ENCODE measurements around the gene ADH4. TPM values are rescaled to one million over a fixed set of nuclear protein-coding genes. Genes with fewer than 3 reads are reported as not detected.

ADH4 gene
- total and polyA plus RNA-seq, 9 of the 15 experiments (the other 6 are each of a cell fraction or from before 2014, with no cell fraction given), result not detected

DNA sequence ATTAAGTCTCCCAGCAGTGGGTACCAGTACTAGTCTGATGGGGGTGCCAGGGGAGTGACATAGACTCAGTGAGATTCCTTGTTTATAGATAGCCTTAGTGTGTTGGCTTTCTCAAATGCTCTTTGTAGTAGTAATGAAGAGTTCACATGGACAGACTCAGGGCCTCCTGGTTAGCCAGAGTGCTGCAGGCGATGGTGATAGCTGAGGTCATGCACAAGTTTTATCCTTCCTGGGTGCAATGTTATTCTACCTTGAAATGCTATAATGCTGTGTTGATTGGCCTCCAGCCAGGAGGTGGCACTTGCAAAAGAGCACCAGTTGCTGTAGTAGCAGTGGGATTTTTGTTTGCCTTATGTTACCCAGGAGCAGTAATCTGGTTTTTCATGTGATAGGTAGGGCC, 35.5 kb upstream of the ADH4 start:
- Histone ChIP-seq H3K9me3 (replicated peaks; ENCODE audit: control insufficient read depth, insufficient read depth, low read depth, low read length) (no peaks in the 10 kb centered on the region), H3K27ac (ENCODE audit: extremely low read depth, low read depth, low read length) (no peak overlapping the region), H3K4me1 (replicated peaks in 1 of 2; ENCODE audit: control insufficient read depth in 2 of 2, insufficient read depth in 2 of 2, low read length in 2 of 2) (no peaks in the 10 kb centered on the region), H3K27me3 (ENCODE audit: control insufficient read depth in 2 of 2, insufficient read depth in 2 of 2, low read length in 2 of 2) (no peaks in the 10 kb centered on the region), H3K9ac (ENCODE audit: insufficient read depth in 1 of 2, low read depth in 2 of 2, low read length in 2 of 2) (no peak overlapping the region), H2AFZ (ENCODE audit: low read depth, low read length) (no peak overlapping the region), H3K4me3 (no peak overlapping the region), H3K36me3 (ENCODE audit: control insufficient read depth, insufficient read depth, low read length) (no peaks in the 10 kb centered on the region), H3K9me1 (ENCODE audit: control insufficient read depth, insufficient read depth, low read length) (no peaks in the 10 kb centered on the region), H4K20me1 (replicated peaks; ENCODE audit: control insufficient read depth, insufficient read depth, low read length) (no peaks in the 10 kb centered on the region), H3K4me2 (ENCODE audit: insufficient read depth, low read length) (no peak overlapping the region), H3K79me2 (ENCODE audit: control insufficient read depth, insufficient read depth, low read length) (no peaks in the 10 kb centered on the region)
- in situ Hi-C loops (cut with MboI), result no loop called here
- no TSS peak for BruUV-seq (replicated peaks)
- ChIA-PET CTCF (ENCODE audit: low intra/inter-chr PET ratio) (no interaction called here), POLR2A (no interaction called here)
- 0% methylated on average over 1 of the region's 1 CpG for WGBS (ENCODE audit: insufficient coverage, low coverage, missing lambda C conversion rate)
- no peak for ATAC-seq
- TF ChIP-seq CREB3 (tag; conservative IDR thresholded peaks at IDR 0.05; ENCODE audit: low read depth) (no peak), NR2C2 (CRISPR knock-in tag; IDR thresholded peaks at IDR 0.05) (no peak), NR2C2 (tag; IDR thresholded peaks at IDR 0.05) (no peak), TAF7 (tag; IDR thresholded peaks at IDR 0.05) (no peak), ELF4 (CRISPR knock-in tag; IDR thresholded peaks at IDR 0.05) (no peak), THRB (CRISPR knock-in tag; conservative IDR thresholded peaks at IDR 0.05) (no peak), ZC3H8 (IDR thresholded peaks at IDR 0.05) (no peak), JUNB (CRISPR knock-in tag; conservative IDR thresholded peaks at IDR 0.05) (no peak), ZBTB8A (IDR thresholded peaks at IDR 0.05; ENCODE audit: partially characterized antibody) (no peak), STAG1 (CRISPR knock-in tag; IDR thresholded peaks at IDR 0.05; ENCODE audit: borderline replicate concordance) (no peak), MAX (CRISPR knock-in tag; IDR thresholded peaks at IDR 0.05) (no peak), MEIS2 (IDR thresholded peaks at IDR 0.05; ENCODE audit: partially characterized antibody) (no peak), TFAM (CRISPR knock-in tag; conservative IDR thresholded peaks at IDR 0.05) (no peak), MITF (IDR thresholded peaks at IDR 0.05) (no peak), TBP (optimal IDR thresholded peaks at IDR 0.05; ENCODE audit: low read depth, low read length) (no peak)
- no peak for FAIRE-seq
- DNase-seq (ENCODE audit: extremely low read depth in 1 of 4, low spot score in 3 of 4), result no peak
- intact Hi-C loops (cut with micrococcal nuclease), result no loop called here

Data from K562 (cell line).